Gastroesophageal sphincter (tissue), 4 donors: ENCODE measurements around the gene SMCHD1. TPM values are rescaled to one million over a fixed set of nuclear protein-coding genes. Genes with fewer than 3 reads are reported as not detected.
"Not testable (repeated sequence)": the region's sequence is repeated elsewhere in the genome, so short reads cannot be mapped to it uniquely, and the experiment has no call there.

Experiments used
- ATAC-seq: fragments of 150-250 bp; one replicate; pipeline ENCODE4 v1.9.1; 2016; ENCODE audit warnings: mild to moderate bottlenecking, moderate library complexity
- H3K27ac ChIP-seq, 4 donors: fragments of 200-600 bp; sonication (generic) in 3 of 4; 1 replicate in 3 of 4; 2 replicates in 1 of 4; pipeline ENCODE4 v1.5.1; 2016 to 2019
- H3K27me3 ChIP-seq: fragments of 200-600 bp; sonication (generic); one replicate; pipeline ENCODE4 v1.5.1; 2019
- H3K36me3 ChIP-seq, 2 donors: fragments of 200-600 bp; sonication (generic); one replicate each; pipeline ENCODE4 v1.5.1; 2019; ENCODE audit warnings: control low read depth in 1 of 2
- H3K4me1 ChIP-seq, 3 donors: fragments of 200-600 bp; sonication (generic); 1 replicate in 2 of 3; 2 replicates in 1 of 3; pipeline ENCODE4 v1.5.1; 2016 to 2019; ENCODE audit warnings: control low read depth in 2 of 3
- H3K4me3 ChIP-seq, 2 donors: fragments of 200-600 bp; sonication (generic); one replicate each; pipeline ENCODE4 v1.5.1; 2019; ENCODE audit warnings: mild to moderate bottlenecking in 1 of 2, moderate library complexity in 1 of 2
- H3K9me3 ChIP-seq, 3 donors: fragments of 200-600 bp; sonication (generic); one replicate each; pipeline ENCODE4 v1.5.1; 2017 to 2019; ENCODE audit warnings: control low read depth in 2 of 3
- EP300 ChIP-seq: sonication (generic); formaldehyde crosslinking; IDR thresholded peaks from one replicate; pipeline ENCODE4 v1.6.1; 2017; ENCODE audit warnings: antibody characterized with exemption, mild to moderate bottlenecking
- POLR2A ChIP-seq, 2 donors: fragments of 450-650 bp; IDR thresholded peaks; one replicate each; pipeline ENCODE4 v1.6.1; 2017; ENCODE audit warnings: antibody characterized with exemption in 2 of 2, mild to moderate bottlenecking in 2 of 2, moderate library complexity in 1 of 2
- POLR2AphosphoS5 ChIP-seq: sonication (generic); formaldehyde crosslinking; IDR thresholded peaks from one replicate; pipeline ENCODE4 v1.6.1; 2017; ENCODE audit warnings: antibody characterized with exemption
- WGBS, 2 donors: methylation state at CpG; one replicate each; pipeline ENCODE4 v1.1.5; 2018; ENCODE audit warnings: low coverage in 1 of 2; 5-methylcytosine and 5-hydroxymethylcytosine counted together
- total RNA-seq, 4 donors: library from RNA; depleted of rRNA; stranded (reverse); fragments of >200 nt; gene quantifications; one replicate each; pipeline ENCODE4 v1.1.0, GENCODE V29; 2016
- TF ChIP-seq, protein P1 (sequence below), 4 experiments: fragments of 200-600 bp in 2 of 4; fragments of 450-650 bp in 2 of 4; sonication (generic) in 1 of 4; IDR thresholded peaks; one replicate each; pipeline ENCODE4 v1.5.1; 2017 to 2019; ENCODE audit warnings: antibody characterized with exemption in 4 of 4, mild to moderate bottlenecking in 2 of 4, moderate library complexity in 2 of 4

SMCHD1 gene
- total RNA-seq, 4 donors from 2014 or later = 49.8 to 85.6 (median 68.0) TPM

DNA sequence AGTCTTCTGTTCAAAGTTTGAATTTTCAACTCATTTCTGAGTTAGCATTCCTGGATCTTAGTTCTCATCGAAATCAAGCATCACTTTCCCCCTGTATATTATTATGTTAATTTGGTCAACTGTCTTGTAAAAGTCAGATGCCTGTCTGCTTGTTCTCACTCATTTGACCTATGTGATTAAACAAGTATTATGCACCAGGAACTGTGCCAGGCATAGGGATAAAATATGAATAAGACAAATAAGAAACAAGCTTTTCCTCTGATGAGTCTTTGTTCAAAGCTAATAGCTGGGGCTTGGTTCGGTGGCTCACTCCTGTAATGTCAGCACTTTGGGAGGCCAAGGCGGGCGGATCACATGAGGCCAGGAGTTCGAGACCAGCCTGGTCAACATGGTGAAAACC, 171.5 kb downstream of the SMCHD1 start:
- peak overlapping the region in 1 of 4 donors; percentile 19 for H3K27ac ChIP-seq
- H3K9me3 ChIP-seq = no peaks in the 10 kb centered on the region
- no peaks in the 10 kb centered on the region for H3K27me3 ChIP-seq
- H3K4me1 ChIP-seq = no peaks in the 10 kb centered on the region
- H3K4me3 ChIP-seq = no peak overlapping the region
- H3K36me3 ChIP-seq = no peaks in the 10 kb centered on the region
- ATAC-seq = no peak
- TF ChIP-seq POLR2A (IDR thresholded peaks at IDR 0.05) = no peak
- no peak for TF ChIP-seq POLR2AphosphoS5
- no peak for TF ChIP-seq EP300
- TF ChIP-seq, protein P1, sequence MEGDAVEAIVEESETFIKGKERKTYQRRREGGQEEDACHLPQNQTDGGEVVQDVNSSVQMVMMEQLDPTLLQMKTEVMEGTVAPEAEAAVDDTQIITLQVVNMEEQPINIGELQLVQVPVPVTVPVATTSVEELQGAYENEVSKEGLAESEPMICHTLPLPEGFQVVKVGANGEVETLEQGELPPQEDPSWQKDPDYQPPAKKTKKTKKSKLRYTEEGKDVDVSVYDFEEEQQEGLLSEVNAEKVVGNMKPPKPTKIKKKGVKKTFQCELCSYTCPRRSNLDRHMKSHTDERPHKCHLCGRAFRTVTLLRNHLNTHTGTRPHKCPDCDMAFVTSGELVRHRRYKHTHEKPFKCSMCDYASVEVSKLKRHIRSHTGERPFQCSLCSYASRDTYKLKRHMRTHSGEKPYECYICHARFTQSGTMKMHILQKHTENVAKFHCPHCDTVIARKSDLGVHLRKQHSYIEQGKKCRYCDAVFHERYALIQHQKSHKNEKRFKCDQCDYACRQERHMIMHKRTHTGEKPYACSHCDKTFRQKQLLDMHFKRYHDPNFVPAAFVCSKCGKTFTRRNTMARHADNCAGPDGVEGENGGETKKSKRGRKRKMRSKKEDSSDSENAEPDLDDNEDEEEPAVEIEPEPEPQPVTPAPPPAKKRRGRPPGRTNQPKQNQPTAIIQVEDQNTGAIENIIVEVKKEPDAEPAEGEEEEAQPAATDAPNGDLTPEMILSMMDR (IDR thresholded peaks at IDR 0.05) = no peak
- 54 to 81% methylated on average over 4 to 5 of the region's 5 CpGs for WGBS, 2 donors

DNA sequence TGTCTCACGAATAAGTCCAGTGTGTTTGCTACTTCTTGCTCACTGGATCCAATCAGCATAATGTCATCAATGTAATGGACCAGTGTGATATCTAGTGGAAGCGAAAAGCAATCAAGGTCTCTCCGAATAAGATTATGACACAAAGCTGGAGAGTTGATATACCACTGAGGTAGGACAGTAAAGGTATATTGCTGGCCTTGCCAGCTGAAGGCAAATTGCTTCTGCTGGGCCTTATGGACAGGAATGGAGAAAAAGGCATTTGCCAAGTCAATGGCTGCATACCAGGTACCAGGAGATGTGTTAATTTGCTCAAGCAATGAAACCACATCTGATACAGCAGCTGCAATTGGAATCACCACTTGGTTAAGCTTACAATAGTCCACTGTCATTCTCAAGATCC, 180.6 kb downstream of the SMCHD1 start:
- ATAC-seq, H3K27ac ChIP-seq, H3K36me3 ChIP-seq, H3K4me1 ChIP-seq, H3K4me3 ChIP-seq, H3K27me3 ChIP-seq: not testable (repeated sequence)
- WGBS, 2 donors = 94 to 100% methylated on average over 2 to 3 of the region's 3 CpGs
- H3K9me3 ChIP-seq = peaks cover 0 to 14% (median 0%) of the 10 kb centered on the region in 3 donors

DNA sequence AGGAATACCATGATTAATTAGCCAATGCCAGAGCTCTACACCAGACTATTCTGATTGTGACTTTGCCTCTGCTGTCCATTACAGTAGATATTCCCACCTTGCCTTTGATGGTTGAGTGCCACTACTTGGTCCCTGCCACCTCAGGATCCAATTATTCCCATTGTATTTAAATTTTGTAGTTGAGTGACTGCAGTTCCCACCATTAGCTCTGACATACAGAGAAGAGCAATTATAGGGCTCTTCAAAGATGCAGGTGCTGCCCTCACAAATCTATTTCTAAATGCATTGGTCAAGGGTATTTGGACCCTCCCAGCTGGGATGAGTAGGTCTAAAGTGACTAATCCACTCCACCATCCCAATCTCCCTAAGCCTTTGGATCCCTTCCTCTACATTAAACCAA, 181.8 kb downstream of the SMCHD1 start:
- not testable (repeated sequence) for H3K4me1 ChIP-seq, H3K4me3 ChIP-seq, H3K36me3 ChIP-seq, ATAC-seq, H3K27ac ChIP-seq, H3K27me3 ChIP-seq
- peaks cover 0 to 14% (median 0%) of the 10 kb centered on the region in 3 donors for H3K9me3 ChIP-seq

DNA sequence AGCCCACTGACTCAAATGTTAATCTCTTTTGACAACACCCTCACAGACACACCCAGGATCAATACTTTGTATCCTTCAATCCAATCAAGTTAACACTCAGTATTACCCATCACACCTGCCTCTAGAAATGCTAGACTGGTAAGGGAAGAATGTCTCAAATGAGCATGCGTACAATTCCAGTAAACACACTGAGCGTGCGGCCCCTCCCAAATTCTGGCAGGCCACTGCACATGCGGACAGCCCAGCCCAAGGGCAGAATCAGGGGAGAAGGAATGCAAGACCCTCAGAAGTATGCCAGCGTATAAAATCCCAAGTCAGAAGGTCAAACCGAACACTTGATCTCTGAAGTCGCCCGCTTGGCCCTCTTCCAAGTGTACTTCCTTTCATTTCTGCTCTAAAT, 183.7 kb downstream of the SMCHD1 start:
- 53 to 86% methylated on average over 7 to 8 of the region's 8 CpGs for WGBS, 2 donors
- Histone ChIP-seq H3K4me3 (no peak overlapping the region), H3K36me3 (no peaks in the 10 kb centered on the region), H3K27ac (no peak overlapping the region), H3K9me3 (peaks cover 0 to 14% (median 0%) of the 10 kb centered on the region in 3 donors), H3K4me1 (no peaks in the 10 kb centered on the region), H3K27me3 (peaks cover 12% of the 10 kb centered on the region)
- no peak for ATAC-seq
- TF ChIP-seq, protein P1 (IDR thresholded peaks at IDR 0.05) = no peak
- no peak for TF ChIP-seq POLR2A (IDR thresholded peaks at IDR 0.05)
- TF ChIP-seq POLR2AphosphoS5 = no peak
- no peak for TF ChIP-seq EP300

DNA sequence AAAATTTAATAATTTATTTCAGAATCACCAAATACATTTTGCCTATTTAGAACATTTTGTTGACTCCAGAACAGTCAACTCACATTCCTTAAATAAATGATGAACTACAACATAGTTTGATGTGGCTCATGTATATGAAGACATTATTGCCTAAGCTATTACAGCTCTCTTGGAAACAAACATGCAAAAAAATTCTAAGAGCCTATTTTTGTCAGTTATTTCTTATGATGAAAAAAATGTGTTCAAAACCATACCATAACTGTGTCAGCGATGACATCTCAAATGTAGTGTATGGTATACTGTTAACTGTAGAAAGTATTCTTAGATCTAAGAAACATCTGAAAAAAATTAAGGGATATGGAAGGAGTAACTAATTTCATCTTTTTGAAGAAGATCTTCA, 185.0 kb downstream of the SMCHD1 start:
- 100% methylated on average over 1 of the region's 1 CpG for WGBS, 2 donors
- no peak for ATAC-seq
- Histone ChIP-seq H3K27me3 (peaks cover 20% of the 10 kb centered on the region), H3K4me1 (no peaks in the 10 kb centered on the region), H3K36me3 (no peaks in the 10 kb centered on the region), H3K9me3 (peaks cover 0 to 14% (median 0%) of the 10 kb centered on the region in 3 donors), H3K4me3 (no peak overlapping the region), H3K27ac (no peak overlapping the region)
- no peak for TF ChIP-seq POLR2AphosphoS5
- TF ChIP-seq, protein P1 (IDR thresholded peaks at IDR 0.05) = no peak
- TF ChIP-seq POLR2A (IDR thresholded peaks at IDR 0.05) = no peak
- no peak for TF ChIP-seq EP300

DNA sequence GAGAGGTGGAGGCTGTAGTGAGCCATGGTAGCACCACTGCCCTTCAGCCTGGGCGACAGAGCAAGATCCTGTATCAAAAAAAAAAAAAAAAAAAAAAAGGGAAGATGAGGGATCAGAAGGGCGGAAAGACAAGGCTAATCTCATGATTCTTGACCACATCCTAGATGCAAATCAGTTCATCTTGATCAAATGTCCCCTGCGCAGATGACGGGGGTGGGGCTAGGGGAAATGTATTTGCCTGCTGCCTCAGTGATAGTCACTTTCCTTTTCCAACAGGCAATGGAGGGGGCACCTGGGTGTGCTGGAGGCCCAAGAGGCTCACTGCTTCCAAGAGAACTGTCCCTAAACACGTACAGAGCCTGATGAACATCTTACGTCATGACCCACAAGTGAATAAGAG, 187.6 kb downstream of the SMCHD1 start:
- no peaks in the 10 kb centered on the region for H3K9me3 ChIP-seq
- peaks cover 46% of the 10 kb centered on the region for H3K27me3 ChIP-seq
- TF ChIP-seq EP300 = no peak
- TF ChIP-seq POLR2AphosphoS5 = no peak
- TF ChIP-seq, protein P1 (IDR thresholded peaks at IDR 0.05) = no peak
- no peak for TF ChIP-seq POLR2A (IDR thresholded peaks at IDR 0.05)
- H3K36me3 ChIP-seq = no peaks in the 10 kb centered on the region
- H3K4me3 ChIP-seq = no peak overlapping the region
- H3K4me1 ChIP-seq = peaks cover 0 to 24% (median 7%) of the 10 kb centered on the region in 3 donors
- no peak overlapping the region for H3K27ac ChIP-seq
- 67 to 73% methylated on average over 1 to 6 of the region's 6 CpGs for whole genome bisulfite sequencing, 2 donors
- ATAC-seq = no peak
